ENCODE results near the gene MS4A2. TPM values are rescaled to one million over a fixed set of nuclear protein-coding genes. Genes with fewer than 3 reads are reported as not detected.
A peak's percentile ranks its signal among the peaks of the same experiment; 100 is the strongest.
"Not testable (repeated sequence)": the region's sequence is repeated elsewhere in the genome, so short reads cannot be mapped to it uniquely, and the experiment has no call there.

The MS4A2 gene
- polyA plus RNA-seq, 3 donors, result 0.19 to 0.26 TPM; not detected in 1

DNA sequence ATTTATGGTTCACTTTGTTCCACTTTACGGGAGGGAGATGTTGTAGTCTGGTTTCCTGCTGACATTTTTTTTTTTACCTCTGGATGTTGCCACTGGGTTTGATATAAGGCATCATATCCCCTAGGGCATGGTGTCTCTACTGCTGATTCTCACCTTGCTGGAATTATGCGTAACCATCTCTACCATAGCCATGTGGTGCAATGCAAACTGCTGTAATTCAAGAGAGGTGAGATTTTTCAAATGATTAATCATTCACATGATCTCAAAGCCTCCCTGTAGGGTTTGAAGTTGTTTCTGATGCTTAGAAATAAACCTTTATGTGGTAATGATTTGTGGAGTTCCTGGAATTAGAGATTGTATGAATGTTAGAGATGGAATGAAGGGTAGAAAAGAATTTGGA is 19.0 kb upstream of the MS4A2 start:
- TF ChIP-seq, protein P1, sequence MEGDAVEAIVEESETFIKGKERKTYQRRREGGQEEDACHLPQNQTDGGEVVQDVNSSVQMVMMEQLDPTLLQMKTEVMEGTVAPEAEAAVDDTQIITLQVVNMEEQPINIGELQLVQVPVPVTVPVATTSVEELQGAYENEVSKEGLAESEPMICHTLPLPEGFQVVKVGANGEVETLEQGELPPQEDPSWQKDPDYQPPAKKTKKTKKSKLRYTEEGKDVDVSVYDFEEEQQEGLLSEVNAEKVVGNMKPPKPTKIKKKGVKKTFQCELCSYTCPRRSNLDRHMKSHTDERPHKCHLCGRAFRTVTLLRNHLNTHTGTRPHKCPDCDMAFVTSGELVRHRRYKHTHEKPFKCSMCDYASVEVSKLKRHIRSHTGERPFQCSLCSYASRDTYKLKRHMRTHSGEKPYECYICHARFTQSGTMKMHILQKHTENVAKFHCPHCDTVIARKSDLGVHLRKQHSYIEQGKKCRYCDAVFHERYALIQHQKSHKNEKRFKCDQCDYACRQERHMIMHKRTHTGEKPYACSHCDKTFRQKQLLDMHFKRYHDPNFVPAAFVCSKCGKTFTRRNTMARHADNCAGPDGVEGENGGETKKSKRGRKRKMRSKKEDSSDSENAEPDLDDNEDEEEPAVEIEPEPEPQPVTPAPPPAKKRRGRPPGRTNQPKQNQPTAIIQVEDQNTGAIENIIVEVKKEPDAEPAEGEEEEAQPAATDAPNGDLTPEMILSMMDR (IDR thresholded peaks at IDR 0.05), result no peak
- Mint-ChIP-seq H3K27ac (no peak overlapping the region), H3K4me3 (no peak overlapping the region), H3K9me3 (peaks cover 0 to 7% (median 3%) of the 10 kb centered on the region in 7 donors), H3K4me1 (no peaks in the 10 kb centered on the region), H3K36me3 (peaks cover 16 to 25% of the 10 kb centered on the region in 2 donors), H3K27me3 (ENCODE audit: low read depth in 3 of 3) (no peaks in the 10 kb centered on the region)
- Histone ChIP-seq H3K4me3 (replicated peaks in 1 of 3; ENCODE audit: low read depth in 2 of 3, low read length in 3 of 3) (no peak overlapping the region), H3K27ac (ENCODE audit: low read depth in 1 of 2, low read length in 2 of 2) (no peak overlapping the region), H3K9me3 (replicated peaks in 1 of 2; ENCODE audit: control insufficient read depth in 1 of 2, insufficient read depth in 1 of 2, low read length in 2 of 2) (no peaks in the 10 kb centered on the region), H3K4me2 (replicated peaks; ENCODE audit: extremely low read depth, low read length, poor library complexity, severe bottlenecking) (no peak overlapping the region), H3K36me3 (replicated peaks in 1 of 2; ENCODE audit: control insufficient read depth in 1 of 2, insufficient read depth in 2 of 2, low read length in 2 of 2) (peaks cover 4 to 9% of the 10 kb centered on the region in 2 donors), H3K27me3 (ENCODE audit: control insufficient read depth in 2 of 2, insufficient read depth in 2 of 2, low read length in 2 of 2) (no peaks in the 10 kb centered on the region), H2AFZ (ENCODE audit: insufficient read depth, low read depth, low read length, poor library complexity, severe bottlenecking) (peak overlapping the region; percentile 15), H3K9ac (ENCODE audit: insufficient read depth, low read length, poor library complexity, severe bottlenecking) (no peak overlapping the region), H3K79me2 (ENCODE audit: insufficient read depth, low read length) (peaks cover 14% of the 10 kb centered on the region), H3K4me1 (ENCODE audit: control insufficient read depth in 1 of 2, insufficient read depth in 2 of 2, low read length in 2 of 2) (peaks cover 2 to 5% of the 10 kb centered on the region in 2 donors), H4K20me1 (ENCODE audit: insufficient read depth, low read length) (no peaks in the 10 kb centered on the region)
- intact Hi-C loops (cut with micrococcal nuclease), result no loop called here
- DNase-seq, result no peak
- no CpG with 5 or more reads among the region's 2 CpGs for WGBS (ENCODE audit: insufficient coverage)

DNA sequence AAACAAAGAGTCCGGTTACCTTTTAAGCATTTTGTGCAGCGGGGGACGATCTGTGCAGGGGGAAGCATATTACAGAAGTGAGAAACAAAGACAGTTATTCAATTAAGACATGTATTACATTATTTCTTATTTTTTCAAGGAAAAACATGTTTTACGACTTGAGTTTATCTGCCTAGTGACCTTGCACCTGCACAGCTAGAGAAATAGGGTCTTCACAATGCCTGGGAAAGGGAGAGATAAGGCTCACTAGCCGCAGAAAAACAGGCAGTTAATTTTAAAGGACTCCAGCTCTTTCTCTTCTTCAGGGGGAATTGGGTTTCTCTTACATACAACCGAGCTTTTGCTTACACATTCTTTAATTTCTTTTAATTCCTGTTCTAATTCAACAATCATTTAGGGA is 16.8 kb upstream of the MS4A2 start:
- H3K27me3 Mint-ChIP-seq (ENCODE audit: low read depth in 3 of 3); H4K20me1 ChIP-seq (ENCODE audit: insufficient read depth, low read length); H3K4me3 ChIP-seq (replicated peaks in 1 of 3; ENCODE audit: low read depth in 2 of 3, low read length in 3 of 3); H3K27ac Mint-ChIP-seq; H3K27ac ChIP-seq (ENCODE audit: low read depth in 1 of 2, low read length in 2 of 2); H3K27me3 ChIP-seq (ENCODE audit: control insufficient read depth in 2 of 2, insufficient read depth in 2 of 2, low read length in 2 of 2); intact Hi-C loops (cut with micrococcal nuclease); H3K4me1 Mint-ChIP-seq; H3K9me3 Mint-ChIP-seq; H2AFZ ChIP-seq (ENCODE audit: insufficient read depth, low read depth, low read length, poor library complexity, severe bottlenecking); H3K4me1 ChIP-seq (ENCODE audit: control insufficient read depth in 1 of 2, insufficient read depth in 2 of 2, low read length in 2 of 2); H3K9ac ChIP-seq (ENCODE audit: insufficient read depth, low read length, poor library complexity, severe bottlenecking); H3K36me3 ChIP-seq (replicated peaks in 1 of 2; ENCODE audit: control insufficient read depth in 1 of 2, insufficient read depth in 2 of 2, low read length in 2 of 2); H3K4me2 ChIP-seq (replicated peaks; ENCODE audit: extremely low read depth, low read length, poor library complexity, severe bottlenecking); DNase-seq; H3K79me2 ChIP-seq (ENCODE audit: insufficient read depth, low read length); H3K4me3 Mint-ChIP-seq; H3K9me3 ChIP-seq (replicated peaks in 1 of 2; ENCODE audit: control insufficient read depth in 1 of 2, insufficient read depth in 1 of 2, low read length in 2 of 2): not testable (repeated sequence)
- whole genome bisulfite sequencing (ENCODE audit: insufficient coverage), result no CpG with 5 or more reads among the region's 6 CpGs
- H3K36me3 Mint-ChIP-seq, result peaks cover 16 to 25% of the 10 kb centered on the region in 2 donors
